MM.1S (cell line): Measurements from ENCODE around the gene RASSF6.

ENCODE experiments used
- DNase-seq: peaks from one replicate; pipeline ENCODE4 v3.0.0-alpha.2; 2015
- H2AFZ ChIP-seq: fragments of 300-600 bp; sonication (generic); 2 replicates; pipeline ENCODE4 v1.6.0; 2016; ENCODE audit warnings: antibody characterized with exemption, low read length
- H3F3A ChIP-seq: fragments of 300-600 bp; sonication (generic); 2 replicates; pipeline ENCODE4 v1.6.1; 2016; ENCODE audit warnings: mild to moderate bottlenecking, antibody characterized with exemption, low read length, moderate library complexity, mixed read lengths; ENCODE audit not compliant: insufficient read depth
- H3K27ac ChIP-seq: fragments of 300-600 bp; sonication (generic); 2 replicates; pipeline ENCODE4 v1.5.1; 2016; ENCODE audit warnings: mild to moderate bottlenecking, low read length
- H3K27me3 ChIP-seq: fragments of 300-600 bp; sonication (generic); replicated peaks from 2 replicates; pipeline ENCODE4 v1.6.0; 2016; ENCODE audit warnings: low read length; ENCODE audit not compliant: insufficient read depth
- H3K36me3 ChIP-seq: fragments of 300-600 bp; sonication (generic); replicated peaks from 2 replicates; pipeline ENCODE4 v1.6.1; 2016; ENCODE audit warnings: mild to moderate bottlenecking, low read length, mixed read lengths; ENCODE audit not compliant: insufficient read depth
- H3K4me1 ChIP-seq: fragments of 300-600 bp; sonication (generic); 2 replicates; pipeline ENCODE4 v1.6.1; 2016; ENCODE audit warnings: low read length, mixed read lengths
- H3K4me2 ChIP-seq: fragments of 300-600 bp; sonication (generic); 2 replicates; pipeline ENCODE4 v1.6.0; 2016; ENCODE audit warnings: low read depth, low read length
- H3K4me3 ChIP-seq: fragments of 300-600 bp; sonication (generic); 2 replicates; pipeline ENCODE4 v1.5.1; 2016; ENCODE audit warnings: low read length, mixed read lengths
- H3K79me2 ChIP-seq: fragments of 300-600 bp; sonication (generic); 2 replicates; pipeline ENCODE4 v1.6.1; 2016; ENCODE audit warnings: mixed run types, low read length, mixed read lengths
- H3K9ac ChIP-seq: fragments of 300-600 bp; sonication (generic); 2 replicates; pipeline ENCODE4 v1.6.1; 2016; ENCODE audit warnings: low read length, mixed read lengths
- H3K9me2 ChIP-seq: fragments of 300-600 bp; sonication (generic); replicated peaks from 2 replicates; pipeline ENCODE4 v1.6.1; 2016; ENCODE audit warnings: mild to moderate bottlenecking, low read length, mixed read lengths; ENCODE audit not compliant: insufficient read depth
- H3K9me3 ChIP-seq: fragments of 300-600 bp; sonication (generic); replicated peaks from 2 replicates; pipeline ENCODE4 v1.6.1; 2016; ENCODE audit warnings: mild to moderate bottlenecking, low read length, mixed read lengths; ENCODE audit not compliant: insufficient read depth
- H4K20me1 ChIP-seq: fragments of 300-600 bp; sonication (generic); 2 replicates; pipeline ENCODE4 v1.6.1; 2016; ENCODE audit warnings: mild to moderate bottlenecking, low read length, moderate library complexity, mixed read lengths; ENCODE audit not compliant: insufficient read depth
- CTCF ChIP-seq: fragments of 300-600 bp; sonication (generic); IDR thresholded peaks from 2 replicates; pipeline ENCODE4 v1.5.1; 2016; ENCODE audit warnings: antibody characterized with exemption, low read length, mixed read lengths
- EZH2 ChIP-seq: fragments of 300-600 bp; sonication (generic); optimal IDR thresholded peaks from 2 replicates; pipeline ENCODE3; 2017; ENCODE audit warnings: low read depth, mild to moderate bottlenecking, antibody characterized with exemption, low read length, mixed read lengths
- EZH2phosphoT487 ChIP-seq: fragments of 300-600 bp; sonication (generic); IDR thresholded peaks from 2 replicates; pipeline ENCODE4 v1.6.1; 2018; ENCODE audit warnings: antibody characterized with exemption, low read length

The RASSF6 gene

GRCh38 chr4:73539386-73539785 is 80.8 kb downstream of the RASSF6 start:
- Histone ChIP-seq H3K9me3 (no peaks in the 10 kb centered on the region), H3K27me3 (no peaks in the 10 kb centered on the region), H3K27ac (no peak overlapping the region), H3K4me2 (no peak overlapping the region), H3K4me1 (no peaks in the 10 kb centered on the region), H4K20me1 (no peaks in the 10 kb centered on the region), H3K9ac (no peak overlapping the region), H3K9me2 (no peaks in the 10 kb centered on the region), H3K36me3 (no peaks in the 10 kb centered on the region), H3F3A (no peaks in the 10 kb centered on the region), H3K79me2 (no peaks in the 10 kb centered on the region), H3K4me3 (no peak overlapping the region), H2AFZ (no peak overlapping the region)
- no peak for DNase-seq
- no peak for TF ChIP-seq CTCF
- TF ChIP-seq EZH2phosphoT487 = no peak
- TF ChIP-seq EZH2 = no peak

GRCh38 chr4:73538162-73538561 is 82.1 kb downstream of the RASSF6 start:
- no peak for DNase-seq
- no peaks in the 10 kb centered on the region for H3K9me3 ChIP-seq
- no peaks in the 10 kb centered on the region for H3K79me2 ChIP-seq
- H3K9ac ChIP-seq = no peak overlapping the region
- no peaks in the 10 kb centered on the region for H4K20me1 ChIP-seq
- H2AFZ ChIP-seq = no peak overlapping the region
- no peaks in the 10 kb centered on the region for H3K4me1 ChIP-seq
- no peaks in the 10 kb centered on the region for H3F3A ChIP-seq
- no peak overlapping the region for H3K27ac ChIP-seq
- H3K27me3 ChIP-seq = no peaks in the 10 kb centered on the region
- H3K9me2 ChIP-seq = no peaks in the 10 kb centered on the region
- H3K4me2 ChIP-seq = no peak overlapping the region
- TF ChIP-seq EZH2 = no peak
- TF ChIP-seq EZH2phosphoT487 = no peak
- TF ChIP-seq CTCF = no peak
- no peaks in the 10 kb centered on the region for H3K36me3 ChIP-seq
- no peak overlapping the region for H3K4me3 ChIP-seq

GRCh38 chr4:73533515-73534422 is 86.5 kb downstream of the RASSF6 start:
- Histone ChIP-seq H3K27ac (no peak overlapping the region), H3K9me3 (no peaks in the 10 kb centered on the region), H3K4me2 (no peak overlapping the region), H4K20me1 (no peaks in the 10 kb centered on the region), H3K36me3 (no peaks in the 10 kb centered on the region), H3K4me3 (no peak overlapping the region), H3K79me2 (no peaks in the 10 kb centered on the region), H3F3A (no peaks in the 10 kb centered on the region), H2AFZ (no peak overlapping the region), H3K9me2 (no peaks in the 10 kb centered on the region), H3K27me3 (no peaks in the 10 kb centered on the region), H3K9ac (no peak overlapping the region), H3K4me1 (no peaks in the 10 kb centered on the region)
- no peak for TF ChIP-seq CTCF
- no peak for TF ChIP-seq EZH2phosphoT487
- no peak for TF ChIP-seq EZH2
- DNase-seq = no peak
